ENCODE results near the gene UNC5A. TPM values are rescaled to one million over a fixed set of nuclear protein-coding genes. Genes with fewer than 3 reads are reported as not detected.
A peak's percentile ranks its signal among the peaks of the same experiment; 100 is the strongest.

The UNC5A gene
- total RNA-seq, 1 donor from 2014 or later = not detected

GRCh38 chr5:176788941-176789872, 21.2 kb upstream of the UNC5A start:
- intact Hi-C loops (cut with micrococcal nuclease) = no loop called here
- H3K36me3 Mint-ChIP-seq (ENCODE audit: low read depth) = no peaks in the 10 kb centered on the region
- ChIA-PET POLR2A (interaction anchor here (0.5 to 0.7 kb wide), 2 partner anchors 11 to 855 kb away, joined by 4 to 5 read pairs; no protein-coding TSS in a partner anchor), CTCF (no interaction called here)
- H3K27me3 Mint-ChIP-seq = peaks cover 30% of the 10 kb centered on the region
- no peaks in the 10 kb centered on the region for H3K4me1 Mint-ChIP-seq
- H3K9me3 Mint-ChIP-seq = no peaks in the 10 kb centered on the region
- no peak overlapping the region for H3K27ac Mint-ChIP-seq
- ATAC-seq (ENCODE audit: low read depth) (no peak), DNase-seq (no peak)
- TF ChIP-seq CTCF (IDR thresholded peaks at IDR 0.05) = no peak
- no peak overlapping the region for H3K4me3 Mint-ChIP-seq

- no peak for ATAC-seq (ENCODE audit: low read depth)
- no peaks in the 10 kb centered on the region for H3K9me3 Mint-ChIP-seq
- no peak for DNase-seq
- H3K4me3 Mint-ChIP-seq = no peak overlapping the region
- no peak for TF ChIP-seq CTCF (IDR thresholded peaks at IDR 0.05)
- no peaks in the 10 kb centered on the region for H3K4me1 Mint-ChIP-seq
- H3K27me3 Mint-ChIP-seq = peaks cover 37% of the 10 kb centered on the region
- no peak overlapping the region for H3K27ac Mint-ChIP-seq
- CTCF ChIA-PET = no interaction called here
- POLR2A ChIA-PET = no interaction called here
- intact Hi-C loops (cut with micrococcal nuclease) = no loop called here
- H3K36me3 Mint-ChIP-seq (ENCODE audit: low read depth) = no peaks in the 10 kb centered on the region
These were observed 20.3 kb upstream of the UNC5A start for GRCh38 chr5:176789873-176790615.

- no peak for ATAC-seq (ENCODE audit: low read depth)
- Mint-ChIP-seq H3K36me3 (ENCODE audit: low read depth) (no peaks in the 10 kb centered on the region), H3K27me3 (peaks cover 45% of the 10 kb centered on the region), H3K27ac (no peak overlapping the region), H3K4me3 (no peak overlapping the region), H3K4me1 (no peaks in the 10 kb centered on the region), H3K9me3 (no peaks in the 10 kb centered on the region)
- CTCF ChIA-PET = no interaction called here
- no peak for TF ChIP-seq CTCF (IDR thresholded peaks at IDR 0.05)
- no peak for DNase-seq
- POLR2A ChIA-PET = no interaction called here
- intact Hi-C loops (cut with micrococcal nuclease) = no loop called here
These were observed 19.4 kb upstream of the UNC5A start for GRCh38 chr5:176790941-176791340.

GRCh38 chr5:176792655-176793342, 17.6 kb upstream of the UNC5A start:
- ATAC-seq (ENCODE audit: low read depth) (no peak), DNase-seq (no peak)
- no peak overlapping the region for H3K4me3 Mint-ChIP-seq
- no peaks in the 10 kb centered on the region for H3K9me3 Mint-ChIP-seq
- no peak overlapping the region for H3K27ac Mint-ChIP-seq
- CTCF ChIA-PET = no interaction called here
- no peak for TF ChIP-seq CTCF (IDR thresholded peaks at IDR 0.05)
- POLR2A ChIA-PET = no interaction called here
- H3K36me3 Mint-ChIP-seq (ENCODE audit: low read depth) = no peaks in the 10 kb centered on the region
- no peaks in the 10 kb centered on the region for H3K4me1 Mint-ChIP-seq
- intact Hi-C loops (cut with micrococcal nuclease) = no loop called here
- H3K27me3 Mint-ChIP-seq = peaks cover 51% of the 10 kb centered on the region

- ChIA-PET POLR2A (no interaction called here), CTCF (no interaction called here)
- ATAC-seq (ENCODE audit: low read depth) (no peak), DNase-seq (no peak)
- Mint-ChIP-seq H3K27ac (peak overlapping the region; percentile 32), H3K4me3 (no peak overlapping the region), H3K9me3 (no peaks in the 10 kb centered on the region), H3K4me1 (no peaks in the 10 kb centered on the region), H3K27me3 (peaks cover 48% of the 10 kb centered on the region), H3K36me3 (ENCODE audit: low read depth) (no peaks in the 10 kb centered on the region)
- TF ChIP-seq CTCF (IDR thresholded peaks at IDR 0.05) = no peak
- intact Hi-C loops (cut with micrococcal nuclease) = no loop called here
These were observed 17.0 kb upstream of the UNC5A start for GRCh38 chr5:176793343-176793699.

All from activated B cell treated with CpG ODN at 0.5 μM for 24 hours (primary cell).